H9 (cell line): Measurements from ENCODE around the gene DCST2. TPM values are rescaled to one million over a fixed set of nuclear protein-coding genes. Genes with fewer than 3 reads are reported as not detected.
A peak's percentile ranks its signal among the peaks of the same experiment; 100 is the strongest.

Source experiments
- DNase-seq: peaks from one replicate; pipeline ENCODE4 v3.0.0-alpha.2; 2017
- H2AFZ ChIP-seq: one replicate; pipeline ENCODE4 v1.6.1; 2013; ENCODE audit warnings: mild to moderate bottlenecking, low read length, control low read depth, moderate library complexity
- H2AK5ac ChIP-seq: 2 replicates; pipeline ENCODE4 v1.6.1; 2013; ENCODE audit warnings: low read length, control low read depth, mixed read lengths; ENCODE audit not compliant: insufficient read length
- H2BK120ac ChIP-seq: one replicate; pipeline ENCODE4 v1.6.1; 2013; ENCODE audit warnings: low read depth, mild to moderate bottlenecking, low read length, control low read depth, inconsistent platforms; ENCODE audit not compliant: poor library complexity, severe bottlenecking
- H2BK12ac ChIP-seq: 2 replicates; pipeline ENCODE4 v1.6.1; 2013; ENCODE audit warnings: low read length, control low read depth, mixed read lengths, low read depth; ENCODE audit not compliant: insufficient read length
- H2BK15ac ChIP-seq: 2 replicates; pipeline ENCODE4 v1.6.1; 2013; ENCODE audit warnings: low read depth, low read length, control low read depth
- H2BK20ac ChIP-seq: one replicate; pipeline ENCODE4 v1.6.1; 2013; ENCODE audit warnings: low read depth, mild to moderate bottlenecking, low read length, control low read depth, inconsistent platforms; ENCODE audit not compliant: poor library complexity, severe bottlenecking
- H2BK5ac ChIP-seq: 2 replicates; pipeline ENCODE4 v1.6.1; 2013; ENCODE audit warnings: low read length, control low read depth, mixed read lengths; ENCODE audit not compliant: insufficient read length
- H3K14ac ChIP-seq: 2 replicates; pipeline ENCODE4 v1.6.1; 2013; ENCODE audit warnings: low read length, control low read depth; ENCODE audit not compliant: insufficient read depth
- H3K18ac ChIP-seq: 2 replicates; pipeline ENCODE4 v1.6.1; 2013; ENCODE audit warnings: low read depth, mild to moderate bottlenecking, mixed read lengths, low read length, control low read depth; ENCODE audit not compliant: insufficient read length
- H3K23ac ChIP-seq: 2 replicates; pipeline ENCODE4 v1.6.1; 2013; ENCODE audit warnings: low read length, control low read depth, mixed read lengths, low read depth; ENCODE audit not compliant: insufficient read length
- H3K23me2 ChIP-seq: 2 replicates; pipeline ENCODE4 v1.6.1; 2013; ENCODE audit warnings: low read depth, mild to moderate bottlenecking, mixed read lengths, low read length, control low read depth; ENCODE audit not compliant: insufficient read length, poor library complexity, severe bottlenecking
- H3K27ac ChIP-seq: 2 replicates; pipeline ENCODE4 v1.5.1; 2013; ENCODE audit warnings: low read length, control low read depth, mixed read lengths, low read depth; ENCODE audit not compliant: insufficient read length
- H3K27me3 ChIP-seq: 2 replicates; pipeline ENCODE4 v1.6.1; 2013; ENCODE audit warnings: low read length, control low read depth, inconsistent platforms; ENCODE audit not compliant: insufficient read depth
- H3K4ac ChIP-seq: 2 replicates; pipeline ENCODE4 v1.6.1; 2013; ENCODE audit warnings: low read depth, mild to moderate bottlenecking, control low read depth, inconsistent platforms, low read length, moderate library complexity
- H3K4me1 ChIP-seq: 2 replicates; pipeline ENCODE4 v1.6.1; 2013; ENCODE audit warnings: low read length, control low read depth, inconsistent platforms; ENCODE audit not compliant: insufficient read depth
- H3K4me2 ChIP-seq: 2 replicates; pipeline ENCODE4 v1.6.1; 2013; ENCODE audit warnings: low read length, control low read depth, mixed read lengths; ENCODE audit not compliant: insufficient read length, insufficient read depth
- H3K56ac ChIP-seq: 2 replicates; pipeline ENCODE4 v1.6.1; 2013; ENCODE audit warnings: low read depth, mild to moderate bottlenecking, mixed read lengths, low read length, control low read depth; ENCODE audit not compliant: insufficient read length
- H3K79me1 ChIP-seq: 2 replicates; pipeline ENCODE4 v1.6.1; 2013; ENCODE audit warnings: low read depth, mild to moderate bottlenecking, moderate library complexity, low read length, control low read depth, inconsistent platforms; ENCODE audit not compliant: insufficient read depth, poor library complexity, severe bottlenecking
- H3K79me2 ChIP-seq: 2 replicates; pipeline ENCODE4 v1.6.1; 2013; ENCODE audit warnings: low read length, control low read depth, inconsistent platforms; ENCODE audit not compliant: insufficient read depth
- H3K9ac ChIP-seq: 2 replicates; pipeline ENCODE4 v1.6.1; 2013; ENCODE audit warnings: low read length, control low read depth, mixed read lengths; ENCODE audit not compliant: insufficient read length; ENCODE audit errors: extremely low read depth
- H3K9me3 ChIP-seq: one replicate; pipeline ENCODE4 v1.6.1; 2013; ENCODE audit warnings: low read depth, low read length, inconsistent platforms; ENCODE audit not compliant: control insufficient read depth
- H3T11ph ChIP-seq: one replicate; pipeline ENCODE4 v1.6.1; 2013; ENCODE audit warnings: mild to moderate bottlenecking, low read length, control low read depth, inconsistent platforms
- H4K20me1 ChIP-seq: one replicate; pipeline ENCODE4 v1.6.1; 2013; ENCODE audit not compliant: control insufficient read depth, insufficient read length, insufficient read depth
- H4K5ac ChIP-seq: 2 replicates; pipeline ENCODE4 v1.6.1; 2013; ENCODE audit warnings: low read depth, mild to moderate bottlenecking, mixed read lengths, low read length, control low read depth; ENCODE audit not compliant: insufficient read length
- H4K8ac ChIP-seq: replicated peaks from 2 replicates; pipeline ENCODE4 v1.6.1; 2013; ENCODE audit warnings: low read length, control low read depth, mixed read lengths, low read depth; ENCODE audit not compliant: insufficient read length
- H4K91ac ChIP-seq: 2 replicates; pipeline ENCODE4 v1.6.1; 2013; ENCODE audit warnings: low read depth, mild to moderate bottlenecking, moderate library complexity, mixed read lengths, low read length, control low read depth; ENCODE audit not compliant: insufficient read length
- H3K27ac Mint-ChIP-seq, 3 experiments: 2 replicates in 2 of 3; 3 replicates in 1 of 3; pipeline ENCODE4 v1.8.0; 2020 to 2021; ENCODE audit warnings: mixed read lengths in 3 of 3, mild to moderate bottlenecking in 1 of 3, moderate library complexity in 1 of 3
- H3K27me3 Mint-ChIP-seq: 2 replicates; pipeline ENCODE4 v1.8.0; 2021; ENCODE audit warnings: low read depth, mild to moderate bottlenecking, moderate library complexity, mixed read lengths
- H3K36me3 Mint-ChIP-seq, 3 experiments: 2 replicates in 2 of 3; 3 replicates in 1 of 3; pipeline ENCODE4 v1.8.0; 2020 to 2021; ENCODE audit warnings: low read depth in 3 of 3, mixed read lengths in 3 of 3; ENCODE audit not compliant: insufficient read depth in 1 of 3
- H3K4me1 Mint-ChIP-seq, 2 experiments: 2 replicates each; pipeline ENCODE4 v1.8.0; 2020; ENCODE audit warnings: mixed read lengths in 2 of 2
- H3K4me3 Mint-ChIP-seq, 2 experiments: 2 replicates in 1 of 2; 3 replicates in 1 of 2; pipeline ENCODE4 v1.8.0; 2020 to 2021; ENCODE audit warnings: mild to moderate bottlenecking in 2 of 2, mixed read lengths in 2 of 2, moderate library complexity in 1 of 2
- H3K9me3 Mint-ChIP-seq, 2 experiments: 2 replicates in 1 of 2; 3 replicates in 1 of 2; pipeline ENCODE4 v1.8.0; 2020; ENCODE audit warnings: mild to moderate bottlenecking in 2 of 2, mixed read lengths in 2 of 2, moderate library complexity in 1 of 2
- CTCF ChIP-seq: fragments of 200-600 bp; sonication (generic); conservative IDR thresholded peaks from 3 replicates; pipeline ENCODE4 v1.8.0; 2021; ENCODE audit warnings: antibody characterized with exemption, mild to moderate bottlenecking
- WGBS: extraction: QIAGEN DNeasy Blood & Tissue Kit; methylation state at CpG from one replicate; pipeline ENCODE4 v1.1.7; 2013; ENCODE audit warnings: missing lambda C conversion rate, low lambda C conversion rate, mixed read lengths; ENCODE audit not compliant: insufficient read length; ENCODE audit errors: extremely low coverage; 5-methylcytosine and 5-hydroxymethylcytosine counted together
- total RNA-seq: library from RNA; stranded (reverse); gene quantifications from 2 replicates; pipeline ENCODE4 v1.2.1, GENCODE V29; 2021

The DCST2 gene
- total RNA-seq, 1 experiment from 2014 or later: 0.35 TPM

GRCh38 chr1:154971341-154971998 lies 62.1 kb downstream of the DCST2 start:
- no peak overlapping the region; a peak in 4 of 7 replicates for H3K27ac Mint-ChIP-seq
- no peak overlapping the region for H3T11ph ChIP-seq
- no peaks in the 10 kb centered on the region for H3K27me3 Mint-ChIP-seq
- H4K20me1 ChIP-seq: peaks cover 2% of the 10 kb centered on the region
- H4K91ac ChIP-seq: peak overlapping the region; percentile 10
- peak overlapping the region in 1 of 2 experiments; percentile 96; a peak in 4 of 5 replicates for H3K4me3 Mint-ChIP-seq
- H3K27me3 ChIP-seq: no peaks in the 10 kb centered on the region
- H3K27ac ChIP-seq: peak overlapping the region; percentile 97
- peaks cover 42% of the 10 kb centered on the region for H3K23me2 ChIP-seq
- no peak for TF ChIP-seq CTCF
- H3K36me3 Mint-ChIP-seq: peaks cover 19 to 33% (median 21%) of the 10 kb centered on the region in 3 experiments
- no peak overlapping the region for H3K23ac ChIP-seq
- H3K4me2 ChIP-seq: peak overlapping the region; percentile 77
- peaks cover 25% of the 10 kb centered on the region for H3K79me2 ChIP-seq
- H2BK15ac ChIP-seq: no peak overlapping the region
- peaks cover 40 to 43% of the 10 kb centered on the region in 2 experiments for H3K4me1 Mint-ChIP-seq
- peak overlapping the region; percentile 43 for H3K14ac ChIP-seq
- H3K9ac ChIP-seq: peak overlapping the region; percentile 71
- no peak overlapping the region for H2BK120ac ChIP-seq
- DNase-seq: no peak
- no peak overlapping the region for H4K8ac ChIP-seq
- peak overlapping the region; percentile 73 for H3K18ac ChIP-seq
- H2BK20ac ChIP-seq: no peak overlapping the region
- H4K5ac ChIP-seq: peak overlapping the region; percentile 26
- no peaks in the 10 kb centered on the region for H3K9me3 Mint-ChIP-seq
- H2BK12ac ChIP-seq: peak overlapping the region; percentile 46
- H3K4ac ChIP-seq: no peak overlapping the region
- H2BK5ac ChIP-seq: peak overlapping the region; percentile 74
- no peak overlapping the region for H3K56ac ChIP-seq
- H2AK5ac ChIP-seq: peak overlapping the region; percentile 38
- peaks cover 4% of the 10 kb centered on the region; the same call in 1 of the 2 replicates for H3K4me1 ChIP-seq
- H3K9me3 ChIP-seq: no peaks in the 10 kb centered on the region
- no peak overlapping the region for H2AFZ ChIP-seq
- no CpG with 5 or more reads among the region's 10 CpGs for WGBS
- peaks cover 7% of the 10 kb centered on the region for H3K79me1 ChIP-seq
